ENCODE results near the gene MYL12A.

DNA sequence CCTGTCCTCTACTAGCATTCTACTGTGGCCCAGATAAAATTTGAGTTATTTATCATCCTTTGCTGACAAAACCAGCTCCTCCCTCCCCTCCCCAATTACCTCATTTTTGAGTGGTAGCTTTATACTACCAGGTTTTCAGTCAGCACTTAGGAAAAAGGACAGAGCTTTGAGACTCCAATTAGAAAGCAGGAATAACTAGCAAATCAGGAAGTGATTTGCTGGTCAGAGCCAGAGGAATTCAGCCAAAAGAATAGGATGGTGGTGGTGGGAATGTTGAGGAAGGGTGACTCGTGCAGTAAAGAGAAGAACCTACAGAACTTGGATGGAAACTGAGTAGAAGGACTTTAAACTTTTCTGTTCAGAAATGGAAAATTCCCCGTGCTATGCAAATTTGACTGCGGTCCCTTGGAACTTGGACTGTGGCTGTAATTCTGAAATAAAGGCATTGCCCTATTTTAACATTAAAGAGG is 18.0 kb downstream of the MYL12A start:
- TF ChIP-seq CTCF (IDR thresholded peaks at IDR 0.05) (no peak), POLR2A (IDR thresholded peaks at IDR 0.05) (no peak), POLR2AphosphoS5 (IDR thresholded peaks at IDR 0.05) (no peak)
